ENCODE data around the gene OSGEP.

Gene OSGEP

GRCh38 chr14:20416223-20416622 lies 38.4 kb downstream of the OSGEP start:
- H3K4me3 ChIP-seq (ENCODE audit: extremely low read depth, insufficient read depth, low read length, poor library complexity, severe bottlenecking), result no peak overlapping the region
- H3K9me3 ChIP-seq (ENCODE audit: control insufficient read depth, low read length), result no peaks in the 10 kb centered on the region
- 100% methylated on average over 1 of the region's 2 CpGs for WGBS, 2 experiments (ENCODE audit: insufficient coverage in 2 of 2)
- H3K27ac ChIP-seq (ENCODE audit: low read depth, low read length, severe bottlenecking), result no peak overlapping the region
- no peaks in the 10 kb centered on the region for H3K4me1 ChIP-seq (ENCODE audit: control insufficient read depth, insufficient read depth, low read length, poor library complexity, severe bottlenecking)
- no peaks in the 10 kb centered on the region for H3K36me3 ChIP-seq (ENCODE audit: control insufficient read depth, insufficient read depth, low read length)

- Histone ChIP-seq H3K36me3 (ENCODE audit: control insufficient read depth, insufficient read depth, low read length) (no peaks in the 10 kb centered on the region), H3K4me1 (ENCODE audit: control insufficient read depth, insufficient read depth, low read length, poor library complexity, severe bottlenecking) (no peaks in the 10 kb centered on the region), H3K27ac (ENCODE audit: low read depth, low read length, severe bottlenecking) (no peak overlapping the region), H3K9me3 (ENCODE audit: control insufficient read depth, low read length) (no peaks in the 10 kb centered on the region), H3K4me3 (ENCODE audit: extremely low read depth, insufficient read depth, low read length, poor library complexity, severe bottlenecking) (no peak overlapping the region)
- 88% methylated on average over 1 of the region's 3 CpGs; no CpG with 5 or more reads in 1 of the 2 experiments for WGBS, 2 experiments (ENCODE audit: insufficient coverage in 2 of 2)
Observed at GRCh38 chr14:20415782-20416206, 38.8 kb downstream of the OSGEP start.

GRCh38 chr14:20413744-20414082 lies 40.9 kb downstream of the OSGEP start:
- no peaks in the 10 kb centered on the region for H3K36me3 ChIP-seq (ENCODE audit: control insufficient read depth, insufficient read depth, low read length)
- peak overlapping the region; percentile 91 for H3K27ac ChIP-seq (ENCODE audit: low read depth, low read length, severe bottlenecking)
- H3K9me3 ChIP-seq (ENCODE audit: control insufficient read depth, low read length), result no peaks in the 10 kb centered on the region
- 2 to 11% methylated on average over 6 to 8 of the region's 9 CpGs for WGBS, 2 experiments (ENCODE audit: insufficient coverage in 2 of 2)
- no peaks in the 10 kb centered on the region for H3K4me1 ChIP-seq (ENCODE audit: control insufficient read depth, insufficient read depth, low read length, poor library complexity, severe bottlenecking)
- H3K4me3 ChIP-seq (ENCODE audit: extremely low read depth, insufficient read depth, low read length, poor library complexity, severe bottlenecking), result peak overlapping the region; percentile 88

DNA sequence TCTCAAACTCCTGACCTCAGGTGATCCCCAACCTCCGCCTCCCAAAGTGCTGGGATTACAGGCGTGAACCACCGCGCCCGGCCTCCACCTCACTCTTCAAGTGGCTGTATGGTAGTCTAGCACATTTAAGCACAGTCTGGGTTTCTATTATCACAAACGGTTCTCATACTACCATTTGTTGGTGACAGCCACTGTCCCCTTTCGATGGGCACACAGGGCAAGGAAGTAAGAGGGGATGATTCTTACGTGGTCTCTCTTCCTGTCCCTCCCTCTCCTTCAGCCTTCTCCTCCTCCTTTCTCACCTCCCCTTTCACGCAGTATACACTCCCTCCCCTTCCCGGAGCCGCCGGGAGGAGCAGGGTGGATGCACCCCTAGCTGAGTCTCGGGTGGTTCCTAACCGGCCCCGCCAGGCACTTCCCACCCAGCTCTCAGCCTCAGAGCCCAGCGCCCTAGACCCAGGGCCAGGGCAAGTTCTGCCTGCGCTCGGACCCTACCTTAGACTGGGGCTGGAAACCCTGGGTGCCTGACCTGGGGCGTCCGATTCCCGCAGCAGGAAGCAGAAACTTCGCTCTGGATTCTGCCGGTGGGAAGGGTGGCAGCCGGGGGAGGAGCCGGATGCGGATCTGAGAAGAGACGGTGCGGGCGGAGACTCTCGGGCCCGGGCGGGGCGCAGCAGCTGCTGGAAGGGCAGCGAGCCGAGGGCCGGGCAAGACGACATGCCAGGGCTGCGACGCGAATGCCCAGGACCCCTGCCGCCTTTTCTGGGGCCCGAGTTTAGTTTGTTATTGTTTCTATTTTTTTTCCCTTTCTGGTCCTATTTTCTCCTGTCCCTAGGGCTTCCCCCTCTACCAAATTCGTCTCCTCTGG lies 41.5 kb downstream of the OSGEP start, which contains the start of gene TEP1:
TSS of gene TEP1 (minus strand) at position 626 of the 868 bp plus-strand sequence. CDS start 5,062 bp downstream, outside the sequence.
- H3K4me3 ChIP-seq (ENCODE audit: extremely low read depth, insufficient read depth, low read length, poor library complexity, severe bottlenecking), result peak within 1 kb of the TSS; percentile 88
- H3K9me3 ChIP-seq (ENCODE audit: control insufficient read depth, low read length), result no peaks in the 10 kb centered on the region
- H3K27ac ChIP-seq (ENCODE audit: low read depth, low read length, severe bottlenecking), result peak within 1 kb of the TSS; percentile 91
- no peaks in the 10 kb centered on the region for H3K4me1 ChIP-seq (ENCODE audit: control insufficient read depth, insufficient read depth, low read length, poor library complexity, severe bottlenecking)
- peaks cover 3% of the 10 kb centered on the region for H3K36me3 ChIP-seq (ENCODE audit: control insufficient read depth, insufficient read depth, low read length)
- WGBS, 2 experiments (ENCODE audit: insufficient coverage in 2 of 2), result 0 to 1% methylated on average over 24 to 33 of the region's 43 CpGs

DNA sequence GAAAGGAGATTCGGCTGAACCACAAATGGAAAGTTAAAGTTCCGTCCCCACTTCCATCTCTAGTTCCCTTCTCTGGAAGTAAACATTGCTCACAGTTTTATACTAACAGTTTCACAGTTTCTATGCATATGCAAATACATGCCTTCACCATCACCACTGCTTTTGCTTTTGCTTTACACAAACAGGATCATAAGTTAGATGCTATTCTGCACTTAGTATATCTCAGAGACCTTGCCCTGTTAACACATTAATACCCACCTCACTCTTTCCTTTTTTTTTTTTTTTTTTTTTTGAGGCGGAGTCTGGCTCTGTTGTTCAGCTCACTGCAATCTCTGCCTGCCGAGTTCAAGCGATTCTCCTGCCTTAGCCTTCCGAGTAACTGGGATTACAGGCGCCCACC lies 42.2 kb downstream of the OSGEP start:
- WGBS, 2 experiments (ENCODE audit: insufficient coverage in 2 of 2), result 28 to 58% methylated on average over 2 to 3 of the region's 7 CpGs
- H3K27ac ChIP-seq (ENCODE audit: low read depth, low read length, severe bottlenecking), result peak overlapping the region; percentile 91
- H3K36me3 ChIP-seq (ENCODE audit: control insufficient read depth, insufficient read depth, low read length), result peaks cover 10% of the 10 kb centered on the region
- no peaks in the 10 kb centered on the region for H3K9me3 ChIP-seq (ENCODE audit: control insufficient read depth, low read length)
- H3K4me1 ChIP-seq (ENCODE audit: control insufficient read depth, insufficient read depth, low read length, poor library complexity, severe bottlenecking), result no peaks in the 10 kb centered on the region
- H3K4me3 ChIP-seq (ENCODE audit: extremely low read depth, insufficient read depth, low read length, poor library complexity, severe bottlenecking), result peak overlapping the region; percentile 88

DNA sequence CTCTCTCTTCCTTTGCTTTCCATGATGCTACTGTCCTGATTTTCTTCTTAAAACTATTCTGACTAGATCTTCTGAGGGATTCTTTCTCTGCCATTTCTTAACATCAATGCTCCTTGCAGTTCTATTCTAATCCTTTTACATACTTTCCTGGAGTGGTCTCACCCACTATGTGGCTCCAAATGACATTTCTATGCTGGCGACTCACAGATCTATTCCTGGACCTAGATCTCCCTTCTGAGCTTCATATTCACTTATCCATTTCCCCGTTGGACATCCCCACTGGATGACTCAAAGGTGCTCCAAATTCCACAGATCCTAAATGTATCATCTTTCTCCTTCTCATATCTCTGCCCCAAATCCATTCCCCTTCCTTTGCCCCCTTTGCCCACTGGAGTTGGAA lies 45.4 kb downstream of the OSGEP start:
- peaks cover 41% of the 10 kb centered on the region for H3K36me3 ChIP-seq (ENCODE audit: control insufficient read depth, insufficient read depth, low read length)
- H3K4me1 ChIP-seq (ENCODE audit: control insufficient read depth, insufficient read depth, low read length, poor library complexity, severe bottlenecking), result no peaks in the 10 kb centered on the region
- H3K27ac ChIP-seq (ENCODE audit: low read depth, low read length, severe bottlenecking), result no peak overlapping the region
- no peaks in the 10 kb centered on the region for H3K9me3 ChIP-seq (ENCODE audit: control insufficient read depth, low read length)
- H3K4me3 ChIP-seq (ENCODE audit: extremely low read depth, insufficient read depth, low read length, poor library complexity, severe bottlenecking), result no peak overlapping the region
- WGBS, 2 experiments (ENCODE audit: insufficient coverage in 2 of 2), result 80 to 83% methylated on average over 1 to 2 of the region's 2 CpGs

DNA sequence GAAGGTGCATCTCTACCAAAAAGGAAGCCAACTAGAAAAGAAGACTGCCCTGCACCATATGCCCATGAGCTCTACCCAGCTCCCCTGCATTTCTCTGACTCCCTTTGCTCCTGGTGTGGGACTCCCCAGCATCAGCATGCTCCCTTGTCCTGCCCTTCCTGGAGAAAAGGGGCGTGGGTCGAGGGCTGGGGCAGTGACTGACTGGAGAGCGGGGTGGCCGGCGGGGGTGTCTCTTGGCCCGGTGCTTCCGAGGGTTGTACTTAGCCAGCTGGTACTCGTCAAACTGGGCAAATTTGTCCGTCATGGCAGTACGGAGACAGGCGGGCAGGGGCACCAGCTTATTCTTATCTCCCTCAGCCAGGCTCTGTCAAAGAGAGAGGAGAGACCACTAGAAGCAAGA lies 51.1 kb downstream of the OSGEP start:
- Histone ChIP-seq H3K4me3 (ENCODE audit: extremely low read depth, insufficient read depth, low read length, poor library complexity, severe bottlenecking) (no peak overlapping the region), H3K9me3 (ENCODE audit: control insufficient read depth, low read length) (no peaks in the 10 kb centered on the region), H3K4me1 (ENCODE audit: control insufficient read depth, insufficient read depth, low read length, poor library complexity, severe bottlenecking) (peaks cover 6% of the 10 kb centered on the region), H3K27ac (ENCODE audit: low read depth, low read length, severe bottlenecking) (no peak overlapping the region), H3K36me3 (ENCODE audit: control insufficient read depth, insufficient read depth, low read length) (peaks cover 91% of the 10 kb centered on the region)
- 93 to 94% methylated on average over 8 to 10 of the region's 11 CpGs for WGBS, 2 experiments (ENCODE audit: insufficient coverage in 2 of 2)

DNA sequence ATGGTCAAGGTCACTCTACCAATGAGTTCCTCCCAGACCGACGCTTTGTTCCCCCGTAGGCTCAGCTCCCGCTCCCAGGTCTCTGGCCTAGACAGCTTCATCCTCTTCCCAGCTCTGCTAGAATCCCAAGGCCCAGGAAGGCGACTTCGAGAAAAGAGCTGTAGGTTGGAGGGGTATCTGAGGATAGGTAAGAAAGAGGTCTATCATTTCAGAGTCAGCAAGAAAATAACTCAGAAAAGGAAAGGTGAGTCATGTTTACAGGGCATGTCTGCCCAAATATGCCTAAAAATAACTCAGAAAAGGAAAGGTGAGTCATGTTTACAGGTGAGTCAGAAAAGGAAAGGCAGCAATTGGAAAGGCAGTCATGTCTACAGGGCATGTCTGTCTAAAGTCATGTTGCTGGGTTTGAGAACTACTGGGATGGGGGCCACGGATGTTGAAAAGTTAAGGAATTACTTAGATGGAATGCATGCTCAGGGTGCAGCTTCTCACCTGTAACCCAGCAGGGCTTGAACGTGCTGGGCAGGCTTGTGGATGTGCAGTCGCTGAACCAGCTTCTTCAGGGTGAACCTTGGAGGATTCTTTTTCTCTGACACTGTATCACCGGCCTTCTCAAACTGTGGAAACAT lies 53.5 kb downstream of the OSGEP start:
- 97 to 99% methylated on average over 6 of the region's 10 CpGs for WGBS, 2 experiments (ENCODE audit: insufficient coverage in 2 of 2)
- Histone ChIP-seq H3K36me3 (ENCODE audit: control insufficient read depth, insufficient read depth, low read length) (peaks cover 86% of the 10 kb centered on the region), H3K9me3 (ENCODE audit: control insufficient read depth, low read length) (no peaks in the 10 kb centered on the region), H3K4me3 (ENCODE audit: extremely low read depth, insufficient read depth, low read length, poor library complexity, severe bottlenecking) (no peak overlapping the region), H3K27ac (ENCODE audit: low read depth, low read length, severe bottlenecking) (no peak overlapping the region), H3K4me1 (ENCODE audit: control insufficient read depth, insufficient read depth, low read length, poor library complexity, severe bottlenecking) (peaks cover 6% of the 10 kb centered on the region)

DNA sequence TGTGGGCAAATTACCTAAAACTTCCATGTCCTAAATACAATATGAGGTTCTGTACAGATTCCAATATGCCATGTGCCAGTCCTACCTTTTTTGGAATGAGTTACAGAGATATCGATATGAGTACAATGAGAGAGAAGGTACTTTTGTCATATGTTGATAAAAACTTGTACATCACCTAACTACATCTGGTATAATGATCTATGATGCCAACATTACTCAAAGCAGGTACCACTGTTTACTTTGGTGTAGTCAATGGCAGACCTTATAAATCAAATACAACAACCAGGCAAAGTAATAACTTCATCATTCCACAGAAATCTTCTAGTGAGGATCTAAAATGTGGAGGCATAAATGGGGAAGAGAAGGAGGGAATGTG lies 54.0 kb downstream of the OSGEP start:
- Histone ChIP-seq H3K27ac (ENCODE audit: low read depth, low read length, severe bottlenecking) (no peak overlapping the region), H3K4me1 (ENCODE audit: control insufficient read depth, insufficient read depth, low read length, poor library complexity, severe bottlenecking) (peaks cover 6% of the 10 kb centered on the region), H3K4me3 (ENCODE audit: extremely low read depth, insufficient read depth, low read length, poor library complexity, severe bottlenecking) (no peak overlapping the region), H3K36me3 (ENCODE audit: control insufficient read depth, insufficient read depth, low read length) (peaks cover 86% of the 10 kb centered on the region), H3K9me3 (ENCODE audit: control insufficient read depth, low read length) (no peaks in the 10 kb centered on the region)
- no CpG with 5 or more reads among the region's 1 CpG for WGBS, 2 experiments (ENCODE audit: insufficient coverage in 2 of 2)

DNA sequence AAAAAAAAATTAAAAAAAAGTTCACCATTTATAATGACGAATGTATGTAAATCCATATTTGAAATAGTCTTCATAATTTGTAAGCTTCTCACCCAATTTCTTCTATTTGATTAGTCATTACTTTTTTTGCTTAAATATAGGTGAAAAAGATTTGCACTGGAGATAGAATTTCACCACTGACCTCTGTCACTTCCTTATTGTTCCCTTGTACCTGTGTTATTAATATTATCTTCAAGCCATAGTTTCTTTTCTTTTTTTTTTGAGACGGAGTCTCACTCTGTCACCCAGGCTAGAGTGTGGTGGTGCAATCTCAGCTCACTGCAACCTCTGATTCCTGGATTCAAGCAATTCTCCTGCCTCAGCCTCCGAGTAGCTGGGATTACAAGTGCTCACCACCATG lies 57.1 kb downstream of the OSGEP start:
- no peak overlapping the region for H3K27ac ChIP-seq (ENCODE audit: low read depth, low read length, severe bottlenecking)
- H3K36me3 ChIP-seq (ENCODE audit: control insufficient read depth, insufficient read depth, low read length), result peaks cover 83% of the 10 kb centered on the region
- WGBS, 2 experiments (ENCODE audit: insufficient coverage in 2 of 2), result 86 to 88% methylated on average over 1 of the region's 3 CpGs
- H3K9me3 ChIP-seq (ENCODE audit: control insufficient read depth, low read length), result no peaks in the 10 kb centered on the region
- no peak overlapping the region for H3K4me3 ChIP-seq (ENCODE audit: extremely low read depth, insufficient read depth, low read length, poor library complexity, severe bottlenecking)
- peaks cover 6% of the 10 kb centered on the region for H3K4me1 ChIP-seq (ENCODE audit: control insufficient read depth, insufficient read depth, low read length, poor library complexity, severe bottlenecking)

All from mesodermal cell (in vitro differentiated cells).